Upper lobe of left lung (tissue), 4 donors: ENCODE data around the gene RIIAD1.

Experiments
- CTCF ChIP-seq, 6 experiments: fragments of 450-650 bp in 4 of 6; fragments of 200-600 bp in 2 of 6; sonication (generic) in 2 of 6; IDR thresholded peaks; one replicate each; pipeline ENCODE4 v1.5.1; 2016 to 2019; ENCODE audit warnings: antibody characterized with exemption in 6 of 6
- EP300 ChIP-seq, 4 donors: sonication (generic); formaldehyde crosslinking; IDR thresholded peaks; one replicate each; pipeline ENCODE4 v1.5.1; 2017; ENCODE audit warnings: antibody characterized with exemption in 4 of 4, control low read depth in 2 of 4
- POLR2A ChIP-seq, 4 donors: fragments of 450-650 bp; IDR thresholded peaks; one replicate each; pipeline ENCODE4 v1.5.1; 2016 to 2017; ENCODE audit warnings: antibody characterized with exemption in 4 of 4, mild to moderate bottlenecking in 2 of 4

- no peak for TF ChIP-seq CTCF (IDR thresholded peaks at IDR 0.05)
- no peak for TF ChIP-seq POLR2A (IDR thresholded peaks at IDR 0.05)
- no peak for TF ChIP-seq EP300 (IDR thresholded peaks at IDR 0.05)
Observed at GRCh38 chr1:151739590-151740355, 18.5 kb downstream of the RIIAD1 start.
